Activated naive CD4-positive, alpha-beta T cell treated with anti-CD3 and anti-CD28 coated beads, Interleukin-2, amount 50 U/mL, for 24 hours (primary cell): ENCODE data around the gene PTCD3.

ENCODE experiments used
- H3K27ac Mint-ChIP-seq: one replicate; pipeline ENCODE4 v1.8.0; 2021; ENCODE audit warnings: mild to moderate bottlenecking, mixed read lengths
- H3K27me3 Mint-ChIP-seq: one replicate; pipeline ENCODE4 v1.8.0; 2021; ENCODE audit warnings: mixed read lengths
- H3K36me3 Mint-ChIP-seq: one replicate; pipeline ENCODE4 v1.8.0; 2021; ENCODE audit warnings: mixed read lengths
- H3K4me1 Mint-ChIP-seq: one replicate; pipeline ENCODE4 v1.8.0; 2021; ENCODE audit warnings: mixed read lengths
- H3K4me3 Mint-ChIP-seq: one replicate; pipeline ENCODE4 v1.8.0; 2021; ENCODE audit warnings: mild to moderate bottlenecking, mixed read lengths
- H3K9me3 Mint-ChIP-seq: one replicate; pipeline ENCODE4 v1.8.0; 2021; ENCODE audit warnings: mixed read lengths

Gene PTCD3

DNA sequence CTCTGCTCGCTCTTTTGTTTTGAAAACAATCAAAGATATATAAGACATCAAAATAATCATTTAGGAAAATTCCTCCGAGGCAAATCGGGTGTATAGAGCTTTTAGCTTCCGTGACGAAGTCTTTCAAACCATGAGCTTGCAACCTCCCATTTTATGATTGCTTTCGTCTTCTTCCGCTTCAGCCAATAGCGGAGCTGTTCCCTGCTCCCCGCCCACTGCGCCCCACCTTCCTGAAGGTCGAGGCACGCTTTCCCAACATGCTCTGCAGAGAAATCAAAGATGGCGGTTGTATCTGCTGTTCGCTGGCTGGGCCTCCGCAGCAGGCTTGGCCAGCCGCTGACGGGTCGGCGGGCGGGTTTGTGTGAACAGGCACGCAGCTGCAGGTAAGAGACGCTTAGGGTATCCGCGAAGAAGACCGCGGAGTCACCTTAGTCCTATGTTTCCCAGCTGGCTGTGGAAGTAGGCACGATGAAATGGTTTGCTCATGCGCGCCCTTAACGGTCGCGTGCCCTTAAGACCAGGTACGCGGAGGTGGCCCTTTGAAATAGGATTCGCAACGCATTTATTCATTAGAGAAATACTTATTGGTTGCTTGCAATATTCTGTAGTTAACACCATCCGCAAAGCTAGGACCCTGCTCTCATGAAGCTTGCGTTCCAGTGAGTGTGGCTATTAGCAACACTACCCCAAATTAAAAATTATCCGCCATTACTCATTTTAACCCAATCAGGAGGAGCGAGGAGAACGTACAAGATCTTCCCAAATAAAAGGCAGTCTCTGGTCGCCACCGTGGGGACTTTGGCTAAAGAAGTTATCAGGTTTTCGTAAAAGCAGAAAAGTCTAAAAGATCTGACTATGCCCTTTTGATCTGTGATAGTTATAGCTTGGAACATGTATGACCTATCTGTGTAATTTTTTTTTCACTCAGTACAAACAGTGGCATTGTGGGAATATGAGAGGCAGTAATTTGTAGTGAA lies at the start of gene PTCD3:
PTCD3 (plus strand) TSS at position 267 of the 977 bp plus-strand sequence; CDS start at position 280, 13 bp downstream.
- Mint-ChIP-seq H3K4me1 (peaks cover 69% of the 10 kb centered on the region), H3K36me3 (peaks cover 29% of the 10 kb centered on the region), H3K27me3 (no peaks in the 10 kb centered on the region), H3K27ac (peak within 1 kb of the TSS; percentile 100), H3K9me3 (no peaks in the 10 kb centered on the region), H3K4me3 (peak within 1 kb of the TSS; percentile 91)

DNA sequence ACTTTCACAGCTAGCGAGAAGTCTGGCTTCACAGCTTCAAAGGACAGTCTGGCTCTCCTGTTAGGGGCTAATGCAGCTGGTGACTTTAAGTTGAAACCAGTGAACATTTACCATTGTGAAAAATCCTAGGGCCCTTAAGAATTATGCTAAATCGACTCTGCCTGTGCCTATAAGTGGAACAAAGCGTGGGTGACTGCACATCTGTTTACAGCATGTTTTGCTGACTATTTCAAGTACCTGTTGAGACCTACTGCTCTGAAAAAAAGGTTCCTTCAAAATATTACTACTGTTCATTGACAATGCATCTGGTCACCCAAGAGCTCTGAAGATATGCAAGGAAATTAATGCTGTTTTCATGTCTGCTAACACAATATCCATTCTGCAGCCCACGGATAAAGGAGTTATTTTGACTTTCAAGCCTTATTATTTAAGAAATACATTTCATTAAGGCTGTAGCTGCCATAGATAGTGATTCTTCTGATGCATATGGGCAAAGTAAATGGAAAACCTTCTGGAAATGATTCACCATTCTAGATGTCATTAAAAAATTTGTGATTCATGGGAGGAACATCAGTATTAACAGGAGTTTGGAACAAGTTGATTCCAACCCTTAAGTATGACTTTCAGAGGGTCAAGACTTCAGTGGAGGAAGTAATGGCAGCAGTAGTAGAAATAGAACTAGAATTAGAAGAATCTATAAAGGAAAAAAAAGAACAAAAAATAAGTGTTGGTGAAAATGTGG lies 49.3 kb upstream of the PTCD3 start:
- Mint-ChIP-seq H3K27ac (no peak overlapping the region), H3K27me3 (no peaks in the 10 kb centered on the region), H3K9me3 (no peaks in the 10 kb centered on the region), H3K36me3 (peaks cover 33% of the 10 kb centered on the region), H3K4me1 (no peaks in the 10 kb centered on the region), H3K4me3 (no peak overlapping the region)

DNA sequence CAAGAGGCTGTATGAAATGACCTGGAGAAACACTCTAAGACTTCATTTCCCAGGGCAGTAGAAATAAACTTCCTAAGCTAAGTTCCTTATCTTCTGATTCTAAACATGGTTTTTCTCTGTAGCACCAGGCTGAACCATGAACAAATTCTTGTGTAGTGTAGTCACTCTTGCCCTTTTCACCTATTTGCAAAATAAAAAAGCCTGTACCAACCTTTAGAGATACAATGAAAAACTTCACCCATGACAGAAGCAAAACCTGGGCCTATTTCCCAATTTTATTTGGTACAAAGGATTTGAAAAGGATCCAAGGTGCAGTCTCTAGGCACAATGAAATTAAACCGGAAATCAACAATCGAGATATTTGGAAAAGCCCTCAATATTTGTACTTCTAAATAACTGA lies 44.0 kb upstream of the PTCD3 start:
- peaks cover 5% of the 10 kb centered on the region for H3K4me1 Mint-ChIP-seq
- H3K27me3 Mint-ChIP-seq, result no peaks in the 10 kb centered on the region
- peaks cover 4% of the 10 kb centered on the region for H3K9me3 Mint-ChIP-seq
- H3K27ac Mint-ChIP-seq, result no peak overlapping the region
- H3K36me3 Mint-ChIP-seq, result peaks cover 55% of the 10 kb centered on the region
- H3K4me3 Mint-ChIP-seq, result no peak overlapping the region

DNA sequence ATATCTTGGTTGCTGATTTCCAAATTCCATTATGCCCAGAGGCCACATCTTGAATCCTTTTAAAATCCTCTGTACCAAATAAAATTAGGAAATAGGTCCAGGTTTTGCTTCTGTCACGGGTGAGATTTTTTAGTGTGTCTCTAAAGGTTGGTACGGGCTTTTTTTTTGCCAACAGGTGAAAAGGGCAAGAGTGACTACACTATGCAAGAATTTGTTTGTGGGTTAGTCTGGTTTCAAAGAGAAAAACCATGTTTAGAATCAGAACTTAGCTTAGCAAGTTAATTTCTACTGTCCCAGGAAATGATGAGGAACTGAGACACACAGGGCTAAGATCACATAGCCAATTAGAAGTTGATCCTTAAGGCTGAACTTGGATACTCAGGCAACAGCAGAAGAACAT lies 42.0 kb upstream of the PTCD3 start:
- H3K36me3 Mint-ChIP-seq, result peaks cover 55% of the 10 kb centered on the region
- peaks cover 20% of the 10 kb centered on the region for H3K4me1 Mint-ChIP-seq
- no peak overlapping the region for H3K27ac Mint-ChIP-seq
- peaks cover 4% of the 10 kb centered on the region for H3K9me3 Mint-ChIP-seq
- H3K4me3 Mint-ChIP-seq, result no peak overlapping the region
- H3K27me3 Mint-ChIP-seq, result no peaks in the 10 kb centered on the region

DNA sequence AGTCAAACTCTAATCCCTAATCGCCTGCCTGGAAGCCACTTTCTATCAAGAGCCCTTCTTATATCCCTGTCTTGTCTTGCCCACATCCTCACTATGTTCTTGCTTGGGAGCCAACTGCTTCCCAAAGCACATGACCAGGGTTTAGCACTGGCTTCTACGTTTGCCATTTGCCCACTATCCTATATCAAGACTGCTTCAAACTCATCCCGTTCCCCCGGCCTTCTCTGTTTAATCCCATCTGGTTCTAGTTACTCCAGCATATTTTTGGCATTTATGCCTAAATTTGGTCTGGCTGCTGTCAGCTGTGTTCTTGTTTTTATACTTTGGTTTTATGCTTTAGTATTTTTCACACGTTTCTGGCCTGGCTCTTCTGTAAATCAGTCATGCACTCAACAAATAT lies 40.5 kb upstream of the PTCD3 start:
- H3K36me3 Mint-ChIP-seq, result peaks cover 54% of the 10 kb centered on the region
- H3K4me3 Mint-ChIP-seq, result no peak overlapping the region
- no peak overlapping the region for H3K27ac Mint-ChIP-seq
- H3K9me3 Mint-ChIP-seq, result peaks cover 4% of the 10 kb centered on the region
- H3K27me3 Mint-ChIP-seq, result no peaks in the 10 kb centered on the region
- H3K4me1 Mint-ChIP-seq, result peaks cover 24% of the 10 kb centered on the region

DNA sequence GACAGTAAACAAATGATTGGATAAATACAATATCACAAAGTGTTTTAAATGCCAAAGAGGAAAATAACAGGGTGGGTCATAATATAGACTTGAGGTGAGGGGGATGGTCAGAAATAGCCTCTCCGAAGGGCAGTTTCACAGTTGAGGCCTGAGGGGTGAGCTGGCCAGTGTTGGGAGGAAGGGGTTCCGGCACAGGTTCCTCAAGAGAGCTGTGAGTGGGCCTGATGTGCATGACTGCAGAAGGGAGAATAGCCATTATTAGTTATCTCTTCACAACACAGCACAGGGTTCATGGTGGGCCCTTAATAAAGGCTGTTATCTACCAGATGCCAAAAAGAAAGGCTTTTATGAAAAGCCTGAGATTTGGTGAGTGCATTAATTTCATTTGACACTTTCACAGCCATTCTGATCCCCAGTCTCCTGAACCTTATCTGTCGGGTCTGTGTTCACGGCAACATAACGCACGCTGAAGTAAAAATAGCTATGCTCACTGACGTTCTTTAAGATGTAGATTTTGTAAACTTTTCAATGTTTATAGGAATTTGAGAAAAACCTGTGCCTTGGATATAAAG lies 39.9 kb upstream of the PTCD3 start:
- H3K4me1 Mint-ChIP-seq, result peaks cover 24% of the 10 kb centered on the region
- no peak overlapping the region for H3K4me3 Mint-ChIP-seq
- H3K9me3 Mint-ChIP-seq, result peaks cover 4% of the 10 kb centered on the region
- no peaks in the 10 kb centered on the region for H3K27me3 Mint-ChIP-seq
- H3K27ac Mint-ChIP-seq, result no peak overlapping the region
- peaks cover 55% of the 10 kb centered on the region for H3K36me3 Mint-ChIP-seq

DNA sequence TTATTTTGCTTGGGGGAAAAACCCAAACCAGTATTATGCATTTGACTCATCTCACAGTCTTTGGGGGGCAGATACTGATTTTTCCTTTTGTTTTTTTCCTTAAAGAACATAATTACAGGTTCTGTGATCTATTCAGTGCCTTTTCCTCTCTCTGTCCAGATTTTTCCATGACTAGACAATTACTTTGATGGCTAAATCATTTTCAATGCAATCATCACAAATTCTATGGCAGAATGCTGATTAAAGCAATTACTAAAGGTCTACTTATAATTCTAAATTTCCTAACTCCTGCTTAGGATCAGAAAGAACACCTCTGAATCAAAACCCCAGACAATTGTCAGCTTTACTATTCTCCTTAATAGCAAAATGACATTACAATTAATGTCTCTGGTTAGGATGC lies 39.1 kb upstream of the PTCD3 start:
- Mint-ChIP-seq H3K4me1 (peaks cover 24% of the 10 kb centered on the region), H3K4me3 (no peak overlapping the region), H3K27me3 (no peaks in the 10 kb centered on the region), H3K27ac (peak overlapping the region; percentile 8), H3K9me3 (peaks cover 4% of the 10 kb centered on the region), H3K36me3 (peaks cover 56% of the 10 kb centered on the region)

DNA sequence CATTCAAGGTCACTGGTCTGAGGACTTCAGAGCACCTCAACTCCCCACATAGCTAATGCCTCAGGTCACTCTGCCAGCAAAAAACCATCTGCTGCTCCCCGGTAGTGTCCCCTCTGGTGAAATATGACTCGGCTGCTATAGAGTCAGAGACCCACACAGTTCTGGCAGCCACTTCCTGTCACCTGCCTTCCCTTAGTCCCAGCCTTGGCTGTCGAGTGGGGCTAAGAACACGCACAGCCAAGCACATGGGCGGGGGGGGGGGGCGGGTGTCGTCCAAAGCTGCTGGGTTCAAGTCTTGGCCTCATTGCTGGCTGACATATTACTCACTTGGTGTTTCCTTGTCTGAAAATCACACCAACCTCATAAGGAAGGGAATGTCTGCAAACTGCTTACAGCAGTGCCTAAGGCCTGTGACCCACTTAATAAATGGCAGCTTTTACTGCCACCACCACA lies 37.9 kb upstream of the PTCD3 start:
- H3K9me3 Mint-ChIP-seq, result peaks cover 4% of the 10 kb centered on the region
- H3K27ac Mint-ChIP-seq, result no peak overlapping the region
- H3K27me3 Mint-ChIP-seq, result no peaks in the 10 kb centered on the region
- peaks cover 50% of the 10 kb centered on the region for H3K36me3 Mint-ChIP-seq
- peak overlapping the region; percentile 15 for H3K4me3 Mint-ChIP-seq
- peaks cover 24% of the 10 kb centered on the region for H3K4me1 Mint-ChIP-seq

DNA sequence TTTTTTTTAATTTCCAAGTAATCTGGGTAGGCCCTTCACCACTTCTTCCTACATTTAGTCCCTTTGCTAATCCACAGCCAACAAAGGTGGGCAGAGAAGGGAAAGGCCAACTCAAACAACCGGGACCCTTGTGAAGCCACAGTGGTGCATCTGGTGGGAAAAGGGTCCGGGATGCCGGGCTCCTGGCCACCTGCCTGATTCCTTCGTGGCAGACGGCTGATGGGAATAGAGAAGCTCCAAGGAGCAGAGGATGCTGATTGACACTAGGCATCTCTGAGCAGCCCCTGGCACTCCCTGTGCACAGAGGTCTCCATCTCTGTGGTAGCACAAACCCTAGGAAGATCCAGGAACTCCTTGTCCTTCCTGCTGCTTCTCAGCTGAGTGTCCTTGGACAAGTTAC lies 37.4 kb upstream of the PTCD3 start:
- no peak overlapping the region for H3K27ac Mint-ChIP-seq
- no peak overlapping the region for H3K4me3 Mint-ChIP-seq
- peaks cover 3% of the 10 kb centered on the region for H3K9me3 Mint-ChIP-seq
- H3K27me3 Mint-ChIP-seq, result no peaks in the 10 kb centered on the region
- peaks cover 24% of the 10 kb centered on the region for H3K4me1 Mint-ChIP-seq
- peaks cover 45% of the 10 kb centered on the region for H3K36me3 Mint-ChIP-seq

DNA sequence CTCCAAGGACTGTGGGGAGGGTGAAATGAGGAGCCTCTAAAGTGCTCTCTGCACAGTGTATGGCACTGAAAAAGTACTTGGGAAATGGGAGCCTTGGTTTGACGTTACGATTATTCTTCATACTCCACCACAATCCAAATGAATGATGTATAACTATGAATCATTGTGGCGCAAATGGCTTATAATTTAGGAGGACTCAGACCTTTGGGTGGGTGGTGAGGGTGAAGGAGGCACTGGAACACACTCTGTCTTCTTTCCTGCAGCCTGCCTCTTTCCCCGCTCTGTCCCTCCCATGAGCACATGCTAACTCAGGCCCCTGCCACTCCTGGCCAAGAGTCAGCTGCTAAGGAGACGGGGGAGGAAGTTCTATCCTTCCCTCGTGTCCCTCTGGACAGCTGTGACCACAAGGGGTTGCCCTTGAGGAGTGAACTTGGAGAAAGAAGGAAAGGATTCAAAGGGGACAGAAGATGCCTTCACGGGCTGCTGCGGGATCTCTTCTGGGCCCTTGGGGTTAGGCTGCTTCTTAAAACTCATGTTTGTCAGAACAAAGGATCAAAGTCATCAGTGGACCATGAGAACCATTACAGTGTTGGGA lies 36.8 kb upstream of the PTCD3 start:
- Mint-ChIP-seq H3K27me3 (no peaks in the 10 kb centered on the region), H3K4me3 (no peak overlapping the region), H3K27ac (no peak overlapping the region), H3K36me3 (peaks cover 40% of the 10 kb centered on the region), H3K4me1 (peaks cover 24% of the 10 kb centered on the region), H3K9me3 (no peaks in the 10 kb centered on the region)

DNA sequence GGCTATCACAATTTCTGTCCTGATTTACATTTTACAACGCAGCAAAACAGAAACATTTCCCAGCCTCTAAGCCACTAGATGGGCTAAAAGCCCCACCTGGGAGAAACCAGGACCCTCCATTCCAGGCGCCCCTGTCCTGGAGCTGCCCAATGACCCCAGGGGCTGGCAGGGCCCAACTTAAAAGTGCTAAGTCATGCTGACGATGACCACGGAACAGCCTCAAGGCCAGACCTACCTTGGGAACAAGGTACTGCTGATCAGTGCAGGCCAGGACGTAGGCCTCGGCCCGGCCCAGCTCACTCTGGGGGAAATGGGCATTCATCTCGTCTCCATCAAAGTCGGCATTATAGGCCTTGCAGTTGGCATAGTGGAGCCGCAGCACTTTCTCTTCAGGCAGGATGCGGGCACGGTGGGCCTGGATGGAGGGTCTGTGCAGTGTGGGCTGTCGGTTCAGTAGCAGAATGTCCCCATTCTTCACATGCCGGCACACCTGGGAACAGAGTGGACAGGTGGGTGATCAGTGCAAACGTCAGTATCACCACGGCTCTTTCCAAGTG lies 36.2 kb upstream of the PTCD3 start:
- H3K27me3 Mint-ChIP-seq, result no peaks in the 10 kb centered on the region
- H3K27ac Mint-ChIP-seq, result no peak overlapping the region
- H3K9me3 Mint-ChIP-seq, result no peaks in the 10 kb centered on the region
- peaks cover 34% of the 10 kb centered on the region for H3K36me3 Mint-ChIP-seq
- no peak overlapping the region for H3K4me3 Mint-ChIP-seq
- peaks cover 24% of the 10 kb centered on the region for H3K4me1 Mint-ChIP-seq

DNA sequence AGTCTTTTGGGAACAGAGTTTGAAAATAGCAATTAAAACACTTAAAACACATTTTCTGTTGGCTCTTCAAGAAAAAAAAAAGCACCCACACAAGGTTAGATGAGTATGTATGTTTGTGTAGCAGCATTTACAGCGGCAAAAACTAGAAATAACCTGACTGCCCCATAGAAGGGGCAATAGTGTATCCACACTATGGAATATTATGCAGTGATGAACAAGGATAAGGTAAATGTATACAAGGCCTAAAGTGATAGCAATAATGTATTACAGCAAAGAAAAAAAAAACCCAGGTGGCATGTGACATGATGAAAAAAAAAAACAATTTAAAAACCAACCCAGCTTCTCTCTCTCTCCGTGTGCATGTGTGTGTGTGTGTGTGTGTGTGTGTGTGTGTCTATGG lies 35.2 kb upstream of the PTCD3 start:
- no peak overlapping the region for H3K4me3 Mint-ChIP-seq
- no peaks in the 10 kb centered on the region for H3K9me3 Mint-ChIP-seq
- H3K36me3 Mint-ChIP-seq, result peaks cover 26% of the 10 kb centered on the region
- no peak overlapping the region for H3K27ac Mint-ChIP-seq
- peaks cover 24% of the 10 kb centered on the region for H3K4me1 Mint-ChIP-seq
- H3K27me3 Mint-ChIP-seq, result no peaks in the 10 kb centered on the region

DNA sequence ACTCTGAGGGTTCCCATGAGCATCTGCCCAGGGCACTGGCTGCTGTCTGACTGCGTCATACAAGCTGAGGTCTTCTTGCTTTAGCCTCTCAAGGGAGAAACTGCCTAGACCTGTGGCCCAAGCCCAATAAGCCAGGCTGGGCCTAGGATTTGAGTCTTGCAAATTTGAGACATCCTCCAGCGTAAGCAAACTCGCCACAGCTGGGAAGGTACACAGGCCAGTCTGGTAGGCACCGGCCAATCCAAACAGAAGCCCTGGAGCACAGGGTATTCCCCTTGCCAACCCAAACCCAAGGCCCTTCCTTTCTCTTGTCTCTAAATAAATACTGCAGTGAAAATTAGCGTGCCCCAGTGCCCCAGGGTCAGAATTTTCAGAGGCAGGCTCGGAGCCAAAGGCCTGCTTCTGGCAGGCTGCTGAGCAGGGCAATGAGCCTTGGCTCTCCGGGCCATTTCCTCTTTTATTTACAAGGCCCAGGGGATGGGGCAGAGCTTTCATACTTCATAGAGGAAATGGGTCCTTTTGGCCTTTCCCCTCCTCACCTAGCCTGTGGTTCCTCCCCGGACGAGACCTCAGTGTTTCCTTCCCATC lies 33.7 kb upstream of the PTCD3 start:
- peaks cover 16% of the 10 kb centered on the region for H3K4me1 Mint-ChIP-seq
- no peak overlapping the region for H3K27ac Mint-ChIP-seq
- H3K27me3 Mint-ChIP-seq, result no peaks in the 10 kb centered on the region
- no peaks in the 10 kb centered on the region for H3K9me3 Mint-ChIP-seq
- H3K36me3 Mint-ChIP-seq, result peaks cover 25% of the 10 kb centered on the region
- no peak overlapping the region for H3K4me3 Mint-ChIP-seq

DNA sequence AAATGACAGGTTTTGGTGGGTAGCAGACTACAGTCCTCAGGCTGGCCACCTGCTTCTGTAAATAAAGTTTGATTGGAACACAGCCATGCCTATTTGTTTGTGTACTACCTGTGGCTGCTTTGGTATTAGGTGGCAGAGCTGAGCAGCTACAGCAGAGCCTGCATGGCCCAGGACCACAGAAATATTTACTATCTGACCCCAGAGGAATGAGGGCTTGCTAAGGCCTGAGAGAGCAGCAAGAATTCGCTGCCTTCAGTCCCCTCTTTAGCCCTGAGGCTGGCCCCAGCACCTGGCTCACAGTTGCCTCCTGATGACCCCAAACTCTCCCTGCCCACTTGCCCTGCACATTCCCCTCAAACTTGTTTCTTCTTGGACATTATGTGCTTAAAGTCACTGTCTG lies 32.8 kb upstream of the PTCD3 start:
- no peak overlapping the region for H3K27ac Mint-ChIP-seq
- peaks cover 12% of the 10 kb centered on the region for H3K4me1 Mint-ChIP-seq
- no peak overlapping the region for H3K4me3 Mint-ChIP-seq
- no peaks in the 10 kb centered on the region for H3K27me3 Mint-ChIP-seq
- H3K9me3 Mint-ChIP-seq, result no peaks in the 10 kb centered on the region
- peaks cover 24% of the 10 kb centered on the region for H3K36me3 Mint-ChIP-seq

DNA sequence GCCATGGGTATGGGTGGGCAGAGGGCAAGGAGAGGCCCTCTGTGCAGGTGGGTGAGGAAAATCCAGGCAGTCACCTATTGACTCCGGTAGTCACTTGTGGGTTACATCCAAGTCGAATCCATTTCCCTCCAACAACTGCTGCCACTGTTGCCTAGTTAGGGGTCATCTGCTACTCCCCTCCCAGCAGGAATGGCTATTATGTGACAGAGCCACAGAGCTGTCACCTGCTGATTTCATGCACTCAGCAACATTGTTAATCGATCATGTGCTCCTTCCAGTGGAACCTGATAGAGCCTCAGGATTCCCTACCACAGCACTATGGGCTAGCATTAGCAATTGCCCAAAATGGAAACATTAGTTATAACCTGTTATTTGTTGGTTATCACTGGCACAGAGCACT lies 31.8 kb upstream of the PTCD3 start:
- Mint-ChIP-seq H3K36me3 (peaks cover 24% of the 10 kb centered on the region), H3K9me3 (no peaks in the 10 kb centered on the region), H3K4me3 (no peak overlapping the region), H3K27ac (no peak overlapping the region), H3K27me3 (no peaks in the 10 kb centered on the region), H3K4me1 (peaks cover 11% of the 10 kb centered on the region)
